Transverse colon (tissue), 4 donors: ENCODE measurements around the gene EPB42.

Experiments used
- POLR2A ChIP-seq: fragments of 450-650 bp; IDR thresholded peaks from one replicate; pipeline ENCODE4 v1.6.1; 2016; ENCODE audit warnings: antibody characterized with exemption, mild to moderate bottlenecking, moderate library complexity
- POLR2AphosphoS5 ChIP-seq, 3 donors: sonication (generic); formaldehyde crosslinking; IDR thresholded peaks; one replicate each; pipeline ENCODE4 v1.6.1; 2016; ENCODE audit warnings: antibody characterized with exemption in 3 of 3
- TF ChIP-seq, protein P1 (sequence below), 5 experiments: fragments of 200-600 bp in 3 of 5; fragments of 450-650 bp in 2 of 5; sonication (generic) in 3 of 5; IDR thresholded peaks; 1 replicate in 2 of 5; 2 replicates in 3 of 5; pipeline ENCODE4 v1.5.1; 2016 to 2017; ENCODE audit warnings: antibody characterized with exemption in 5 of 5, inconsistent platforms in 3 of 5, mild to moderate bottlenecking in 2 of 5, moderate library complexity in 1 of 5

DNA sequence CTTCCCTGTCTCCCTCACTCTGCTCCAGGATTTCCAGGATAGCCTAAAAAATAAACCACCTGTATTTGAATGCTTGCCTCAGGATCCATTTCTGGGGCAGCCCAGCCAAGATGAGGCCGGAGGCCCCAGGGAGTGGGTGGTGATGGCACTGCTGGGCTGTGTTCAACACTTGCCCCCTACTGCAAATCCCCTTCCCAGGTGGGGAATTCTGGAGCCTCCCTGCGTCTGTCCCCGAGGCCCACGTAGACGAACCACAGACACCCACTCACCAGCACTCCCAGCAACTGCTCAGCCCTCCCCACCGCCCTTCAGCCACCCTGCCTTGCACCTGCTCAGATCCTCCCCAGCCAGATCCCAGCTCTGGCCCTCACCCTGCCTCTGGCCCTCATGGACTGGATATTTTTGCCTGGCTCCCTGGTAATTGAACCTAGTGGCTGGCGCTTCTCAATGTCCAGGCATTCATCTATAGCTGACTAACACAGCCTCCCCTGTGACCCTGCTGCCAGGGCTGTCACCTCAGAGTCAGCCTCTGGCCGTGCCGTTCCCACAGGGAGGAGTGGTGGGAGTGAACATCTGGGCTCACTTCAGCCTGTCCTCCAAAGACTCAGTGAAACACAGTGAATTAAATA is 17.1 kb upstream of the EPB42 start:
- TF ChIP-seq POLR2A (no peak), POLR2AphosphoS5 (IDR thresholded peaks at IDR 0.05) (no peak)
- TF ChIP-seq, protein P1, sequence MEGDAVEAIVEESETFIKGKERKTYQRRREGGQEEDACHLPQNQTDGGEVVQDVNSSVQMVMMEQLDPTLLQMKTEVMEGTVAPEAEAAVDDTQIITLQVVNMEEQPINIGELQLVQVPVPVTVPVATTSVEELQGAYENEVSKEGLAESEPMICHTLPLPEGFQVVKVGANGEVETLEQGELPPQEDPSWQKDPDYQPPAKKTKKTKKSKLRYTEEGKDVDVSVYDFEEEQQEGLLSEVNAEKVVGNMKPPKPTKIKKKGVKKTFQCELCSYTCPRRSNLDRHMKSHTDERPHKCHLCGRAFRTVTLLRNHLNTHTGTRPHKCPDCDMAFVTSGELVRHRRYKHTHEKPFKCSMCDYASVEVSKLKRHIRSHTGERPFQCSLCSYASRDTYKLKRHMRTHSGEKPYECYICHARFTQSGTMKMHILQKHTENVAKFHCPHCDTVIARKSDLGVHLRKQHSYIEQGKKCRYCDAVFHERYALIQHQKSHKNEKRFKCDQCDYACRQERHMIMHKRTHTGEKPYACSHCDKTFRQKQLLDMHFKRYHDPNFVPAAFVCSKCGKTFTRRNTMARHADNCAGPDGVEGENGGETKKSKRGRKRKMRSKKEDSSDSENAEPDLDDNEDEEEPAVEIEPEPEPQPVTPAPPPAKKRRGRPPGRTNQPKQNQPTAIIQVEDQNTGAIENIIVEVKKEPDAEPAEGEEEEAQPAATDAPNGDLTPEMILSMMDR (IDR thresholded peaks at IDR 0.05), result no peak
